COLO668 (cell line): Measurements from ENCODE around the gene NFIB.

Source experiments
- DNase-seq: peaks from one replicate; lab custom pipeline; 2025; ENCODE audit not compliant: unreplicated experiment; lab: John Stamatoyannopoulos, UW

NFIB gene

GRCh38 chr9:14084867-14085266, 229.1 kb downstream of the NFIB start:
- DNase-seq, result no peak

GRCh38 chr9:14083366-14083765, 230.6 kb downstream of the NFIB start:
- no peak for DNase-seq

GRCh38 chr9:14082732-14083131, 231.2 kb downstream of the NFIB start:
- no peak for DNase-seq

GRCh38 chr9:14081745-14082144, 232.2 kb downstream of the NFIB start:
- no peak for DNase-seq

GRCh38 chr9:14080959-14081542, 232.9 kb downstream of the NFIB start:
- no peak for DNase-seq

GRCh38 chr9:14079440-14079839, 234.5 kb downstream of the NFIB start:
- no peak for DNase-seq

GRCh38 chr9:14077672-14078071, 236.3 kb downstream of the NFIB start:
- DNase-seq, result no peak

- peak; percentile 24 for DNase-seq
These were observed 238.7 kb downstream of the NFIB start for GRCh38 chr9:14075218-14075617.

- DNase-seq, result no peak
These were observed 241.1 kb downstream of the NFIB start for GRCh38 chr9:14072850-14073249.

GRCh38 chr9:14071484-14071883, 242.5 kb downstream of the NFIB start:
- DNase-seq, result no peak

GRCh38 chr9:14068690-14069089, 245.3 kb downstream of the NFIB start:
- DNase-seq, result no peak

GRCh38 chr9:14066831-14067230, 247.1 kb downstream of the NFIB start:
- DNase-seq, result no peak

- no peak for DNase-seq
These were observed 247.9 kb downstream of the NFIB start for GRCh38 chr9:14066032-14066431.

GRCh38 chr9:14064940-14065339, 249.0 kb downstream of the NFIB start:
- no peak for DNase-seq

GRCh38 chr9:14063756-14064155, 250.2 kb downstream of the NFIB start:
- DNase-seq, result no peak

- no peak for DNase-seq
These were observed 251.2 kb downstream of the NFIB start for GRCh38 chr9:14062586-14063221.

- DNase-seq, result no peak
These were observed 251.9 kb downstream of the NFIB start for GRCh38 chr9:14061936-14062585.

- no peak for DNase-seq
These were observed 255.6 kb downstream of the NFIB start for GRCh38 chr9:14058325-14058688.

GRCh38 chr9:14057368-14058324, 256.3 kb downstream of the NFIB start:
- no peak for DNase-seq

GRCh38 chr9:14056316-14056861, 257.6 kb downstream of the NFIB start:
- no peak for DNase-seq

GRCh38 chr9:14054096-14054495, 259.8 kb downstream of the NFIB start:
- no peak for DNase-seq
